ENCODE measurements around the gene RBMY1D.

Gene RBMY1D

DNA sequence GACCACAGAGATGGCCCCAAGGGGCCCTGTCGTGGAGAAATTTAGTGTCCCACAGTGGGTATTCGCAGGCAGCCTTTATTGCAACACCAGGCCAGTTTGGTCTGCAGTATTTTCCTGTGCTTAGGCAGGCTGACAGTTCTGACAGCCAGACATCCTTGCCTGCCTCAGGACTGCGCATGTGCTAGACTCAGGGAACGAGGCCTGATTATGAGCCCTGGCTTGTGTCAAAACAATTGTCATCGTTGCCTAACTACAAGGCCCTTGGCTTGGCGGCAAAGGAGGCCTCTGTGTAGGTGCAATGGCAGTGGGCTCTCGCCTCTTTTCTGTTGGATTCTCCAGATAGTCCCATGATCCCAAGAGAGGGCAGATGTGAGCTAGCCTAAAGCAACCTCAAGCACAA, 59.3 kb downstream of the RBMY1D start:
- H4K20me1 ChIP-seq (ENCODE audit: insufficient read depth, low read length): no peaks in the 10 kb centered on the region
- no peaks in the 10 kb centered on the region for H3K27me3 ChIP-seq (ENCODE audit: insufficient read depth, low read length)
- H3K9me3 ChIP-seq (ENCODE audit: low read length): no peaks in the 10 kb centered on the region
- no peaks in the 10 kb centered on the region for H3F3A ChIP-seq (ENCODE audit: insufficient read depth, low read length)
- no peak overlapping the region for H3K27ac ChIP-seq (ENCODE audit: low read depth, low read length, poor library complexity, severe bottlenecking)
- TF ChIP-seq, protein P1, sequence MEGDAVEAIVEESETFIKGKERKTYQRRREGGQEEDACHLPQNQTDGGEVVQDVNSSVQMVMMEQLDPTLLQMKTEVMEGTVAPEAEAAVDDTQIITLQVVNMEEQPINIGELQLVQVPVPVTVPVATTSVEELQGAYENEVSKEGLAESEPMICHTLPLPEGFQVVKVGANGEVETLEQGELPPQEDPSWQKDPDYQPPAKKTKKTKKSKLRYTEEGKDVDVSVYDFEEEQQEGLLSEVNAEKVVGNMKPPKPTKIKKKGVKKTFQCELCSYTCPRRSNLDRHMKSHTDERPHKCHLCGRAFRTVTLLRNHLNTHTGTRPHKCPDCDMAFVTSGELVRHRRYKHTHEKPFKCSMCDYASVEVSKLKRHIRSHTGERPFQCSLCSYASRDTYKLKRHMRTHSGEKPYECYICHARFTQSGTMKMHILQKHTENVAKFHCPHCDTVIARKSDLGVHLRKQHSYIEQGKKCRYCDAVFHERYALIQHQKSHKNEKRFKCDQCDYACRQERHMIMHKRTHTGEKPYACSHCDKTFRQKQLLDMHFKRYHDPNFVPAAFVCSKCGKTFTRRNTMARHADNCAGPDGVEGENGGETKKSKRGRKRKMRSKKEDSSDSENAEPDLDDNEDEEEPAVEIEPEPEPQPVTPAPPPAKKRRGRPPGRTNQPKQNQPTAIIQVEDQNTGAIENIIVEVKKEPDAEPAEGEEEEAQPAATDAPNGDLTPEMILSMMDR (IDR thresholded peaks at IDR 0.05; ENCODE audit: low read length): no peak
- TF ChIP-seq EZH2 (IDR thresholded peaks at IDR 0.05; ENCODE audit: borderline replicate concordance, low read length): no peak
- H3K4me1 ChIP-seq (ENCODE audit: insufficient read depth, low read length, severe bottlenecking): no peaks in the 10 kb centered on the region
- H3K79me2 ChIP-seq (ENCODE audit: insufficient read depth, low read length): no peaks in the 10 kb centered on the region
- no peak overlapping the region for H2AFZ ChIP-seq (ENCODE audit: low read length)
- H3K4me3 ChIP-seq (ENCODE audit: low read depth, low read length, poor library complexity, severe bottlenecking): no peak overlapping the region
- no peaks in the 10 kb centered on the region for H3K36me3 ChIP-seq (ENCODE audit: insufficient read depth, low read length)
- H3K4me2 ChIP-seq (ENCODE audit: low read length): no peak overlapping the region
- no peaks in the 10 kb centered on the region for H3K9me2 ChIP-seq (ENCODE audit: low read depth, low read length)
- H3K9ac ChIP-seq (ENCODE audit: low read length): no peak overlapping the region
